Measurements from ENCODE around the gene OTOP3.
"Not testable (repeated sequence)": the region's sequence is repeated elsewhere in the genome, so short reads cannot be mapped to it uniquely, and the experiment has no call there.

OTOP3 gene

GRCh38 chr17:74954665-74955421, 19.1 kb downstream of the OTOP3 start:
- DNase-seq (ENCODE audit: low spot score in 2 of 2) (peak in 1 of 2 donors; percentile 10), ATAC-seq (ENCODE audit: low read depth) (peak; percentile 56)
- H3K36me3 Mint-ChIP-seq = no peaks in the 10 kb centered on the region
- H3K27ac Mint-ChIP-seq = no peak overlapping the region
- H3K27me3 Mint-ChIP-seq = peaks cover 7% of the 10 kb centered on the region
- H3K9me3 Mint-ChIP-seq = no peaks in the 10 kb centered on the region
- H3K4me1 Mint-ChIP-seq = no peaks in the 10 kb centered on the region
- no peak overlapping the region for H3K4me3 Mint-ChIP-seq

GRCh38 chr17:74956093-74956492, 20.4 kb downstream of the OTOP3 start:
- peaks cover 3% of the 10 kb centered on the region for H3K4me1 Mint-ChIP-seq
- no peaks in the 10 kb centered on the region for H3K9me3 Mint-ChIP-seq
- DNase-seq (ENCODE audit: low spot score in 2 of 2) = no peak
- no peak for ATAC-seq (ENCODE audit: low read depth)
- H3K4me3 Mint-ChIP-seq = no peak overlapping the region
- no peaks in the 10 kb centered on the region for H3K36me3 Mint-ChIP-seq
- H3K27me3 Mint-ChIP-seq = peaks cover 5% of the 10 kb centered on the region
- no peak overlapping the region for H3K27ac Mint-ChIP-seq

- Mint-ChIP-seq H3K4me3 (no peak overlapping the region), H3K27ac (no peak overlapping the region), H3K27me3 (peaks cover 5% of the 10 kb centered on the region), H3K36me3 (no peaks in the 10 kb centered on the region), H3K4me1 (peaks cover 7% of the 10 kb centered on the region), H3K9me3 (no peaks in the 10 kb centered on the region)
- peak; percentile 84 to 94 for DNase-seq (ENCODE audit: low spot score in 2 of 2)
- ATAC-seq (ENCODE audit: low read depth) = peak; percentile 55
Observed at GRCh38 chr17:74957935-74958740, 22.4 kb downstream of the OTOP3 start.

- Mint-ChIP-seq H3K9me3 (no peaks in the 10 kb centered on the region), H3K27ac (no peak overlapping the region), H3K4me3 (no peak overlapping the region), H3K36me3 (no peaks in the 10 kb centered on the region), H3K4me1 (peaks cover 7% of the 10 kb centered on the region), H3K27me3 (peaks cover 3% of the 10 kb centered on the region)
- no peak for ATAC-seq (ENCODE audit: low read depth)
- DNase-seq (ENCODE audit: low spot score in 2 of 2) = no peak
Observed at GRCh38 chr17:74959826-74960515, 24.3 kb downstream of the OTOP3 start.

GRCh38 chr17:74960570-74961342, 25.1 kb downstream of the OTOP3 start:
- ATAC-seq (ENCODE audit: low read depth) (peak; percentile 76), DNase-seq (ENCODE audit: low spot score in 2 of 2) (peak in 1 of 2 donors; percentile 31)
- Mint-ChIP-seq H3K36me3 (no peaks in the 10 kb centered on the region), H3K27me3 (peaks cover 8% of the 10 kb centered on the region), H3K9me3 (no peaks in the 10 kb centered on the region), H3K4me1 (peaks cover 11% of the 10 kb centered on the region), H3K27ac (no peak overlapping the region), H3K4me3 (no peak overlapping the region)

DNA sequence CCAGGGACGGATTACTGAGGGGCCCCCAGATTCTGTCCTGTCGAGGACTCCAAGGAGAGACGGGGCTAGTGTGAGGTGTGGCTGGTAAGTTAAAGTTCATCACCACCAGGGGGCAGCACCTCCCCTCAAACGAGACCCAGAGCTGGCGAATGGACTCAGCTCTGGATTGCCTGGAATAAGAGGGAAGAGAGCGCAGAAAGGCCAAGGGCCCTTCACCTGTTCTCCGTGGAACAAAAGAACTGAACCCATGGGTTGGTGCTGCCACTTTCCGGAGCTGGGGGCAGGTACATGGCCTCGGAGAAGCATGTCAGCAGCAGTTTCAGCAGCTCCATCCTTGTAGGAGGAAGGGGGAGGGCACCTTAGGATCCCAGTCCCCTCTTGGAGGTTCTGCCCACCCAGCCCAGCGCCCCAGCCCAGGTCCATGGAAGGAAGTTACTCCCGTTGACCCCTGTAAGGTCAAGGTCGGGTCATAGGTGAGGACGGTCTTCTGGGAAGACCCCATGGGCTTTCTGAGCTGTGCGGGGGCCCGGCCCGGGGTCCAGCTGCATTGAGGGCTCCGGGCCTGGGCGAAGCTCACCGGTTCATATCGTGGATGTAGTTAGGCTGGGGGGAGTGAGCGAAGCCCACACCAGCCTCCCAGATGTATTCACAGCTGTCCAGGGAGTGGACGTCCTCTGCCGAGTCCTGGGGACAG, 26.1 kb downstream of the OTOP3 start:
- H3K36me3 Mint-ChIP-seq = no peaks in the 10 kb centered on the region
- H3K4me1 Mint-ChIP-seq = peaks cover 11% of the 10 kb centered on the region
- DNase-seq (ENCODE audit: low spot score in 2 of 2) (peak; percentile 81 to 88), ATAC-seq (ENCODE audit: low read depth) (peak; percentile 70)
- no peaks in the 10 kb centered on the region for H3K9me3 Mint-ChIP-seq
- no peak overlapping the region for H3K27ac Mint-ChIP-seq
- no peak overlapping the region for H3K4me3 Mint-ChIP-seq
- peaks cover 8% of the 10 kb centered on the region for H3K27me3 Mint-ChIP-seq

GRCh38 chr17:74962622-74963394, 27.1 kb downstream of the OTOP3 start:
- H3K4me1 Mint-ChIP-seq = peaks cover 11% of the 10 kb centered on the region
- ATAC-seq (ENCODE audit: low read depth) (no peak), DNase-seq (ENCODE audit: low spot score in 2 of 2) (no peak)
- H3K36me3 Mint-ChIP-seq = no peaks in the 10 kb centered on the region
- H3K4me3 Mint-ChIP-seq = no peak overlapping the region
- no peak overlapping the region for H3K27ac Mint-ChIP-seq
- H3K27me3 Mint-ChIP-seq = peaks cover 8% of the 10 kb centered on the region
- H3K9me3 Mint-ChIP-seq = no peaks in the 10 kb centered on the region

GRCh38 chr17:74963656-74964055, 28.0 kb downstream of the OTOP3 start:
- no peak overlapping the region for H3K4me3 Mint-ChIP-seq
- DNase-seq (ENCODE audit: low spot score in 2 of 2) = no peak
- peaks cover 11% of the 10 kb centered on the region for H3K4me1 Mint-ChIP-seq
- H3K27ac Mint-ChIP-seq = no peak overlapping the region
- peaks cover 8% of the 10 kb centered on the region for H3K27me3 Mint-ChIP-seq
- no peak for ATAC-seq (ENCODE audit: low read depth)
- no peaks in the 10 kb centered on the region for H3K36me3 Mint-ChIP-seq
- H3K9me3 Mint-ChIP-seq = no peaks in the 10 kb centered on the region

DNA sequence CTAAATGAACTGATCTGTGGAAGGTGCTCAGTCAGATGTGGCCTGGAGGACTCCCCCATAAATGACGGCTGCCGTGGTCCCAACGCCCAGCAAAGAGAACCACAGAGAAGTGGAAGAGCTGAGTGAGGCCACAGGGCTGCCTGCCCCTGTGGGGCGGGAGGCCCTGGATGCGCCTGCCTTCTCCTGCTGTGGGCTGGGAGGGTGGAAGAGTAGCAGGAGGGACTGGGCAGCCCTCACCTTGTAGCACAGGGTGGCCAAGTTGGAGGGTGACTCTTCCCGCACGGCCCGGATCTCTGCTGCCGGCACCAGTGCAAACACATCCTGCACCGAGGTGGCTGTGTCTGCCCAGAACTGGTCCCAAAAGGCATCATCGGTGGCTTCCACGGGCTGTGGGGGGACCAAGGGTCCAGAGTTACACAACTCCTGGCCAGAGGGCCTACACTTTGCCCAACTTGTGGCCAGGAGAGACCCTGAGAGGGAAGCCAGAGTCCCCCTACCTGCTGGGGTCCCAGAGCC, 28.6 kb downstream of the OTOP3 start:
- no peak for ATAC-seq (ENCODE audit: low read depth)
- Mint-ChIP-seq H3K4me3 (no peak overlapping the region), H3K36me3 (no peaks in the 10 kb centered on the region), H3K9me3 (no peaks in the 10 kb centered on the region), H3K27ac (no peak overlapping the region), H3K4me1 (peaks cover 11% of the 10 kb centered on the region), H3K27me3 (peaks cover 8% of the 10 kb centered on the region)
- DNase-seq (ENCODE audit: low spot score in 2 of 2) = no peak

- H3K27ac Mint-ChIP-seq = no peak overlapping the region
Observed at GRCh38 chr17:74964988-74965622, 29.4 kb downstream of the OTOP3 start.

GRCh38 chr17:74968361-74968780, 32.7 kb downstream of the OTOP3 start:
- Mint-ChIP-seq H3K9me3 (no peaks in the 10 kb centered on the region), H3K27me3 (peaks cover 8% of the 10 kb centered on the region), H3K27ac (no peak overlapping the region)

More at GRCh38 chr17:74964988-74965622, 29.4 kb downstream of the OTOP3 start:
- ATAC-seq (ENCODE audit: low read depth) (no peak), DNase-seq (ENCODE audit: low spot score in 2 of 2) (no peak)
- H3K4me1 Mint-ChIP-seq = peaks cover 11% of the 10 kb centered on the region
- H3K36me3 Mint-ChIP-seq = no peaks in the 10 kb centered on the region
- H3K9me3 Mint-ChIP-seq = no peaks in the 10 kb centered on the region
- H3K4me3 Mint-ChIP-seq = no peak overlapping the region
- peaks cover 6% of the 10 kb centered on the region for H3K27me3 Mint-ChIP-seq

GRCh38 chr17:74969501-74969900, 33.8 kb downstream of the OTOP3 start:
- not testable (repeated sequence) for H3K4me1 Mint-ChIP-seq; DNase-seq (ENCODE audit: low spot score in 2 of 2); H3K4me3 Mint-ChIP-seq; H3K36me3 Mint-ChIP-seq; H3K9me3 Mint-ChIP-seq; ATAC-seq (ENCODE audit: low read depth); H3K27ac Mint-ChIP-seq
- H3K27me3 Mint-ChIP-seq = peaks cover 10% of the 10 kb centered on the region

More at GRCh38 chr17:74968361-74968780, 32.7 kb downstream of the OTOP3 start:
- no peak for ATAC-seq (ENCODE audit: low read depth)
- H3K4me3 Mint-ChIP-seq = no peak overlapping the region
- H3K36me3 Mint-ChIP-seq = no peaks in the 10 kb centered on the region
- no peak for DNase-seq (ENCODE audit: low spot score in 2 of 2)
- H3K4me1 Mint-ChIP-seq = peaks cover 10% of the 10 kb centered on the region
